MCF 10A (cell line): ENCODE data around the gene FBLN2. TPM values are rescaled to one million over a fixed set of nuclear protein-coding genes. Genes with fewer than 3 reads are reported as not detected.

Experiments
- BruUV-seq: library from RNA; stranded (reverse); fragments of 400-500 nt; replicated peaks from 2 replicates; lab custom pipeline; 2021; lab: Mats Ljungman, UMichigan
- CTCF ChIA-PET: fragments of 300-600 bp; sonication (Branson Sonifier 250); formaldehyde crosslinking; extraction: SDS; loops from one replicate; lab custom pipeline; 2021; ENCODE audit warnings: antibody characterized with exemption, inconsistent platforms; lab: Yijun Ruan, JAX
- POLR2A ChIA-PET: fragments of 300-600, 350-650 bp; sonication (Branson Sonifier 250); formaldehyde crosslinking; extraction: SDS; loops from one replicate; lab custom pipeline; 2020; ENCODE audit warnings: antibody characterized with exemption, inconsistent platforms; lab: Yijun Ruan, JAX
- DNase-seq: peaks from one replicate; pipeline ENCODE4 v3.0.0-alpha.2; 2018; ENCODE audit not compliant: unreplicated experiment
- H3K27ac Mint-ChIP-seq: one replicate; pipeline ENCODE4 v1.8.0; 2022; ENCODE audit warnings: mild to moderate bottlenecking, low read depth, mixed read lengths; ENCODE audit not compliant: unreplicated experiment
- H3K27me3 Mint-ChIP-seq: one replicate; pipeline ENCODE4 v1.8.0; 2022; ENCODE audit warnings: mixed read lengths; ENCODE audit not compliant: insufficient read depth, unreplicated experiment
- H3K36me3 Mint-ChIP-seq: one replicate; pipeline ENCODE4 v1.8.0; 2022; ENCODE audit warnings: mild to moderate bottlenecking, moderate library complexity, mixed read lengths; ENCODE audit not compliant: insufficient read depth, unreplicated experiment
- H3K4me1 Mint-ChIP-seq: one replicate; pipeline ENCODE4 v1.8.0; 2022; ENCODE audit warnings: mixed read lengths; ENCODE audit not compliant: insufficient read depth, unreplicated experiment
- H3K4me3 Mint-ChIP-seq: one replicate; pipeline ENCODE4 v1.8.0; 2022; ENCODE audit warnings: mild to moderate bottlenecking, moderate library complexity, mixed read lengths; ENCODE audit not compliant: unreplicated experiment
- H3K9me3 Mint-ChIP-seq: one replicate; pipeline ENCODE4 v1.8.0; 2022; ENCODE audit warnings: mixed read lengths; ENCODE audit not compliant: unreplicated experiment
- CTCF ChIP-seq: fragments of 200-600 bp; IDR thresholded peaks from one replicate; pipeline ENCODE4 v1.8.0; 2022; ENCODE audit warnings: antibody characterized with exemption, mild to moderate bottlenecking; ENCODE audit not compliant: unreplicated experiment
- intact Hi-C: fragments of 100-400 bp; cut with micrococcal nuclease; formaldehyde crosslinking; loops from 2 replicates; pipeline ENCODE4 v1.14.1; 2022
- total RNA-seq: library from RNA; stranded (reverse); gene quantifications from 2 replicates; pipeline ENCODE4 v1.2.3, GENCODE V29; 2022

The FBLN2 gene
- total RNA-seq, 1 experiment from 2014 or later = not detected

GRCh38 chr3:13590841-13591520 is 42.1 kb downstream of the FBLN2 start:
- Mint-ChIP-seq H3K4me3 (no peak overlapping the region), H3K9me3 (no peaks in the 10 kb centered on the region), H3K27me3 (no peaks in the 10 kb centered on the region), H3K36me3 (no peaks in the 10 kb centered on the region), H3K27ac (no peak overlapping the region), H3K4me1 (no peaks in the 10 kb centered on the region)
- POLR2A ChIA-PET = no interaction called here
- no peak for DNase-seq
- intact Hi-C loops = no loop called here
- CTCF ChIA-PET = no interaction called here
- no peak for TF ChIP-seq CTCF
- no TSS peak for BruUV-seq

- TF ChIP-seq CTCF = no peak
- no peaks in the 10 kb centered on the region for H3K27me3 Mint-ChIP-seq
- no peak overlapping the region for H3K27ac Mint-ChIP-seq
- ChIA-PET CTCF (no interaction called here), POLR2A (no interaction called here)
- intact Hi-C loops = no loop called here
- H3K4me3 Mint-ChIP-seq = no peak overlapping the region
- peaks cover 1% of the 10 kb centered on the region for H3K4me1 Mint-ChIP-seq
- no peaks in the 10 kb centered on the region for H3K9me3 Mint-ChIP-seq
- no peak for DNase-seq
- no peaks in the 10 kb centered on the region for H3K36me3 Mint-ChIP-seq
- BruUV-seq = no TSS peak
Measured at GRCh38 chr3:13593615-13594014, 44.7 kb downstream of the FBLN2 start.

- Mint-ChIP-seq H3K27me3 (no peaks in the 10 kb centered on the region), H3K27ac (no peak overlapping the region), H3K4me3 (no peak overlapping the region), H3K9me3 (no peaks in the 10 kb centered on the region), H3K36me3 (no peaks in the 10 kb centered on the region), H3K4me1 (peaks cover 7% of the 10 kb centered on the region)
- no peak for TF ChIP-seq CTCF
- no peak for DNase-seq
- intact Hi-C loops = no loop called here
- ChIA-PET POLR2A (no interaction called here), CTCF (interaction anchor here (0.7 kb wide), 1 partner anchor 303 kb away, joined by 3 read pairs; no protein-coding TSS in a partner anchor)
- BruUV-seq = no TSS peak
Measured at GRCh38 chr3:13594146-13594545, 45.2 kb downstream of the FBLN2 start.

GRCh38 chr3:13594991-13595421 is 46.1 kb downstream of the FBLN2 start:
- no peak for DNase-seq
- peaks cover 15% of the 10 kb centered on the region for H3K4me1 Mint-ChIP-seq
- H3K4me3 Mint-ChIP-seq = no peak overlapping the region
- H3K27ac Mint-ChIP-seq = no peak overlapping the region
- H3K9me3 Mint-ChIP-seq = no peaks in the 10 kb centered on the region
- ChIA-PET POLR2A (no interaction called here), CTCF (no interaction called here)
- intact Hi-C loops = no loop called here
- H3K36me3 Mint-ChIP-seq = no peaks in the 10 kb centered on the region
- no peaks in the 10 kb centered on the region for H3K27me3 Mint-ChIP-seq
- no peak for TF ChIP-seq CTCF
- BruUV-seq = no TSS peak
